NCI-H69 (cell line): Measurements from ENCODE around the gene GPR37L1.
"Not testable (repeated sequence)": the region's sequence is repeated elsewhere in the genome, so short reads cannot be mapped to it uniquely, and the experiment has no call there.

Source experiments
- DNase-seq: peaks from one replicate; lab custom pipeline; 2025; lab: John Stamatoyannopoulos, UW

The GPR37L1 gene

DNA sequence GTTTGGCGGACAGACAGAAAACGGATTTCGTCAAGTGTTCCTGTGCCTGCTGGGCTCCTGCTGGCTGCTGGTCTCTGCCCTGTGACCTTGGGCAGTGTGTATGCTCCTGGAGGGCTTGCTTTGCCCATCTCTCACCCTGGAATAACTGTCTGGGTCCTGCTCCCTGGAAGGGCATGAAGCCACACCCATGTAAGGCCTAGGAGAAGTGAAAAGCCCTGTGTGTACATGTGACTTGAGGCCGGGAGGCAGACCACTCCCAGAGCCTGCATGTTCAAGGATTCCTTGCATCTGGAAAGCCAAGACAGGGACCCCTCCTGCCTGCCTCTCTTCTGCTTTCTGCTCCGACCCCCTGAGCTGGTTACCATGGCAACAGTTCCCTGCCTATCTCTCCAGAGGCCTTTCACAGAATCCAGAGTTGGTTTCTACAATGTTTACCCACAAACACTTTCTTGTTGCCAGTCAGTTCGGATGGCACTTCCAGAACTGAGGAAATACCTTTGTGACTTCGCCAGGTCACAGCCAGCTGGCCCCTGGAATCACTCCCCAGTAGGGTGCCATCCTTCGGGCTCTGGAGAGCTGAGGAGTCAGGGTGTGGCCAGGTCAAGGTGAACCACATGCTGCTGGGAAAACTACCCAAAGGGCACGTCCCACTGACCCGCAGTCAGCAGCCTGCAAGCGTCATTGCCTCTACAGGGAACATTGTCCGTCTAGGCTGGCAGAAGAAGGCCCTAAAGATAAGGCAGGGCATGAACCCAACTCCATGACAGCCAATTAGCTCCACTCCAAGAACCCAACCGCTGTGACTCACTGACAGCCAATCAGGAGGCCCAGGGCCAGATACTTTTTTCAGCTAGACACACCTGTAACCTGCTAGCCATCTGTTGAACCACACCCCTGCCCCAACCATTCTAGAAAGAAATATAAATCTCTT is 14.7 kb upstream of the GPR37L1 start:
- DNase-seq = peak; percentile 96

DNA sequence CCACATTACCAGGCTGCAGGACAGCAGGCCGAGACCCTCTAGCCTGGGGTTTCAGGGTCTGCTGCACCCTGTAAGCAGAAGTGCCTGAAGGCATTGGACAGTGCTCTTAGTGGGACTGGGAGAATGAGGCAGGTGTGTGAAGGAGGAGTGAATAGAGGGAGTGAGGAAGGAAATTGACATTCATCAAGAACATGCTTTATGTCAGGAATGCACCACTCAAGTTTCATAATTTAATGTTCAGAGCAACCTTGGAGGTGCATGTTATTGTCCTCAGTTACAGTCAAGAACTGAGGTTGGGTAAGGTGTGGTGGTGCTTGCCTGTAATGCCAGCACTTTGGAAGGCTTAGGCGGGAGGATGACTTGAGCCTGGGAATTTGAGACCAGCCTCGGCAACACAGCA is 11.7 kb upstream of the GPR37L1 start:
- peak; percentile 47 for DNase-seq

DNA sequence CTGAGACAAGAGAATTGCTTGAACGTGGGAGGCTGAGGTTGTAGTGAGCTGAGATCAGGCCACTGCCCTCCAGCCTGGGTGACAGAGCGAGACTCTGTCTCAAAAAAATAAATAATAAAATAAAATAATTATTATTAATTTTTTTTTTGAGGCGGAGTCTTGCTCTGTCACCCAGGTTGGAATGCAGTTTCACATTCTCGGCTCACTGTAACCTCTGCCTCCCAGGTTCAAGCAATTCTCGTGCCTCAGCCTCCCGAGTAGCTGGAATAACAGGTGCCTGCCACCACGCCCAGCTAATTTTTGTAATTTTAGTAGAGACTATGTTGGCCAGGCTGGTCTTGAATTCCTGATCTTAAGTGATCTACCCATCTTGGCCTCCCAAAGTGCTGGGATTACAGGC is 11.1 kb upstream of the GPR37L1 start:
- not testable (repeated sequence) for DNase-seq

DNA sequence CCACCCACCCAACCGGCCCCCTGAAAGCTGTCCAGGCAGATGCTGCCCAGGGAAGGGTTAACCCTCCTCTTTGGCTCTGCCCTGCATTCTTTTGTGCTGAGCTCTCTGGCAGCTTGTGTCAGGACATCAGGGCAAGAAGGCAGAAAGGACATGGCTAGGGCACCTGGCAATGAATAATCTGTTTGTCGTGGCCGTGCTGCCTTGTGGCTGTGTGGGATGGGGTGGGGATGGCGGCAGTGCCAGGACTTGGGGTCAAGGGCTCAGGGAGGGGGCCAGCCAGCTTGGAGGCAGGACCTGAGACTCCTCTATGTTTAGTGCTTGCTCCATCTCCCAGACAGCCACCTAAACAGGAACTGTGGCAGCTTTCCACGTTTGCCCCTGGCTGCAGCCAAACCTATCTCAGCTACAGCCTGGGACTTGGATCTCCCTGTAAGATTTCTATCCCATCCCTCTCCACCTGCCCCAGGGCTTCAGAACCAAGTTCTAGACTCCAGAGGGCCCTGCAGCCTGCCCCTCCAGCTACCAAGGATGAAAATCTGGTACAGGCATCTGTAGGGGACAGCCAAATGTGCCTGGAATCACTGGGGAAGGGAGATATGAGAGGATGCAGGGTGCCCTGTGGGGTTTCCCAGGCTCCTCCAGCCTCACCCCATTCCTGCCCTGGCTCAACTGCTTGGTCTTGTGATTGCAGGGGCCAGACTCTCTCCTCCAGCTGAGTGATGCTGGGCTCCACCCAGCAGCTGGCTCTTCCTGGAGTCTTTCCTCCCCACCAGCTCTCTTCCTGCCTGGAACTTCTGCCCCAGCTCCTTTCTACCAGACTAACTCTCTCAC is 9.6 kb upstream of the GPR37L1 start:
- peak; percentile 84 for DNase-seq

DNA sequence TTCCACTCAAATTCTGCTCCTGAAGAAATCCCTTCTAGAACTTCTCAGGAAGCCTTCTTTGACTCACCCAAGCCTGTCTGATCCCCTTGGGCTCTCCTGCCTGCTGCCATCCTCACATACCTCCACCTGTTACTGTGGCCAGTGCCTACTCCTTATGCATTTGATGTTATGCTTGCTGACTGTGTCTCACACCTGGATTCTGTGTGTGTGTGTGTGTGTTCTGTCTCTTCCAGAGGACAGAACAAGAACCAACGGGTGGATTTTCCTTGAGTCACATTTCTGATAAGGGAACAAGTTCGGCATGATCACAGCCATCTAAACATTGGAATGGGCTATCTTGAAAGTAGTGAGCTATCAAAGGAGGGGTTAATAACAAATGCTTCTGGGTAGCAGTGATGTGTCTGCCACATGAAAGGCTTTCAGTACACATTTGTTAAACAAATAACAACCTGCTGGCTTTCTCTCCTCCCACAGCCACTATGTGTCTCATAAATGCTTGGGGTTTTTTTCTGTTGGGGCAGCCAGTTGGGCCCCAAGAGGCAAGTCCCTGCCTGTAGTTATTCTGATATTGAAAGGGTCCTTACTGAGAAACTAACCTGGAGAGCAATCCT is 8.9 kb upstream of the GPR37L1 start:
- peak; percentile 89 for DNase-seq

DNA sequence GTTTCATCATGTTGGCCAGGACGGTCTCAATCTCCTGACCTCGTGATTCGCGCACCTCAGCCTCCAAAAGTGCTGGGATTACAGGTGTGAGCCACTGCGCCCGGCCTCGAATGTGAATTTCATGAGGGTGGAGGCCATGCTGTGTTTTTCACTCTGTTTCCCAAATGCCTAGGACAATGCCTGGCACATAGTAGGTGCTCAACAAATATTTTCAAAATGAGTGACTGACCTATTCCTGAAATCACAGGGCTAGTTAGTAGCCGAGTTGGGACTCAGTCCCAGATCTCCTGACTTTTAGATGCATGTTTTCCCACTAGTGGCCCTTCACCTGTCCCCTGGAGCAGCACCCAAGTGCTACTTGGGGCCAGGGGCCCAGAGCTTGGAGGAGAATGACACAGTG is 6.4 kb upstream of the GPR37L1 start:
- no peak for DNase-seq

DNA sequence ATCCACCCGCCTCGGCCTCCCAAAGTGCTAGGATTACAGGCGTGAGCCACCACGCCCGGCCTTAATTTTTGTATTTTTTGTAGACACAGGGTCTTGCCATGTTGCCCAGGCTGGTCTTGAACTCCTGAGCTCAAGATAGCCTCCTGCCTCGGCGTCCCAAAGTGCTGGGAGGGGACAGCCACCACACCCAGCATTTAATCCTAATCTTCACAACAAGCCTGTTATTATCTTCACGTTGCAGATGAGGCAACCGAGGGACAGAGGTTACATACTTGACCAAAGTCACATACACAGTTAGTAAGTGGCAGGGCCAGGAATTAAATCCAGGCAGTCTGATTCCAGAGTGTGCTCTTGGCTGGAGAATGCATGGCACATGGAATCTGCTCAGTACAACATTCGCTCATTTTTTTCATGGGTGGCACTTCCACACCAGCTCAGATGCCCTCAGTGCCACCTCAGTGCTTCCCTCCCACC is 4.8 kb upstream of the GPR37L1 start:
- DNase-seq = peak; percentile 38

- DNase-seq = no peak
These were observed 1.7 kb upstream of the GPR37L1 start for GRCh38 chr1:202121006-202121405.

DNA sequence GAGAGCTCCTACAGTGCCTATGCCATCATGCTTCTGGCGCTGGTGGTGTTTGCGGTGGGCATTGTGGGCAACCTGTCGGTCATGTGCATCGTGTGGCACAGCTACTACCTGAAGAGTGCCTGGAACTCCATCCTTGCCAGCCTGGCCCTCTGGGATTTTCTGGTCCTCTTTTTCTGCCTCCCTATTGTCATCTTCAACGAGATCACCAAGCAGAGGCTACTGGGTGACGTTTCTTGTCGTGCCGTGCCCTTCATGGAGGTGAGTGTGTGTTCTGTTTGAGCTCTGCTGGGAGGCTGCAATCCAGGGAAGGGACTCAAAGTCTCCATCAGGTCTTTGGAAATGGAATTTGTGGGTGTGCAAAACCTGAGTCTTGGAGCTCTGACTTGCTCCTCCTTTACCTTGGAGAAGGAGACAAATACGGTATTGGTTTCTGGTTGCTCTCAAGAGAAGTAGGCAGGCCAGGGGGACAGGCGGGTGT is 658 bp downstream of the GPR37L1 start:
- no peak for DNase-seq

DNA sequence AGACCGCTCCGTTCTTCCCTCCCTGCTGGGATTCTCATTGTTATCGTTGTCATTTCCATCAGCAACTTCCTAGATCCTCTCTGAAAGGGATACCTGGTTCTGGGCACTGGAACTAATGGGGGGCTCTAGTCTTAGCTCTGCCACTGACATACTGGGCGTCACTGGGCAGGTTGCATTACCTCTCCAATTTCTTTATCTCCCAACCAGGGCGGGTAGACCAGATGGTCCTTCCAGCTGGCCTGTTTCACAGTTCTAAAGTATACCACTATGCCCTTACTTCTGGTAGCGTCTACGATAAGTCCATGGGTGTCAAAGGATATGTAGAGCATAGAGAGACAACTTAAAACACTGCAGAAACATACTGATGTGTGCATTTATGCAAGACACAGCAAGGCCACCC is 1.4 kb downstream of the GPR37L1 start:
- DNase-seq = no peak

DNA sequence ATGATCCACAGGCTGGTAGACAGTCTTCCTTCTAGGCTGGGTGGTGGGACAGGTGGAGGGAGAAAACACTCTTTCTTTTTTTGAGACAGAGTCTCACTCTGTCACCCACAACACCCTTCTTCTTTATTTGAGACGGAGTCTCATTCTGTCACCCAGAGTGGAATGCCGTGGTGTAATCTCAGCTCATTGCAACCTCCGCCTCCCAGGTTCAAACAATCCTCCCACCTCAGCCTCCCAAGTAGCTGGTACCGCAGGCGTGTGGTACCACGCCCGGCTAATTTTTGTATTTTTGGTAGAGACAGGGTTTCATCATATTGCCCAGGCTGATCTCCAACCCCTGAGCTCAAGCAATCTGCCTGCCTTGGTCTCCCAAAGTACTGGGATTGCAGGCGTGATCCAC is 2.9 kb downstream of the GPR37L1 start:
- DNase-seq = no peak

GRCh38 chr1:202126426-202126825 is 3.7 kb downstream of the GPR37L1 start:
- no peak for DNase-seq

GRCh38 chr1:202127061-202127460 is 4.3 kb downstream of the GPR37L1 start:
- no peak for DNase-seq

DNA sequence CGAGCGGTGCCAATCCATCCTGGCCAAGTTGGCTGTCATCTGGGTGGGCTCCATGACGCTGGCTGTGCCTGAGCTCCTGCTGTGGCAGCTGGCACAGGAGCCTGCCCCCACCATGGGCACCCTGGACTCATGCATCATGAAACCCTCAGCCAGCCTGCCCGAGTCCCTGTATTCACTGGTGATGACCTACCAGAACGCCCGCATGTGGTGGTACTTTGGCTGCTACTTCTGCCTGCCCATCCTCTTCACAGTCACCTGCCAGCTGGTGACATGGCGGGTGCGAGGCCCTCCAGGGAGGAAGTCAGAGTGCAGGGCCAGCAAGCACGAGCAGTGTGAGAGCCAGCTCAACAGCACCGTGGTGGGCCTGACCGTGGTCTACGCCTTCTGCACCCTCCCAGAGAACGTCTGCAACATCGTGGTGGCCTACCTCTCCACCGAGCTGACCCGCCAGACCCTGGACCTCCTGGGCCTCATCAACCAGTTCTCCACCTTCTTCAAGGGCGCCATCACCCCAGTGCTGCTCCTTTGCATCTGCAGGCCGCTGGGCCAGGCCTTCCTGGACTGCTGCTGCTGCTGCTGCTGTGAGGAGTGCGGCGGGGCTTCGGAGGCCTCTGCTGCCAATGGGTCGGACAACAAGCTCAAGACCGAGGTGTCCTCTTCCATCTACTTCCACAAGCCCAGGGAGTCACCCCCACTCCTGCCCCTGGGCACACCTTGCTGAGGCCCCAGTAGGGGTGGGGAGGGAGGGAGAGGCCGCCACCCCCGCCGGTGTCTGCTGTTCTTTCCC is 5.3 kb downstream of the GPR37L1 start:
- no peak for DNase-seq

- DNase-seq = no peak
These were observed 7.0 kb downstream of the GPR37L1 start for GRCh38 chr1:202129453-202130296.

DNA sequence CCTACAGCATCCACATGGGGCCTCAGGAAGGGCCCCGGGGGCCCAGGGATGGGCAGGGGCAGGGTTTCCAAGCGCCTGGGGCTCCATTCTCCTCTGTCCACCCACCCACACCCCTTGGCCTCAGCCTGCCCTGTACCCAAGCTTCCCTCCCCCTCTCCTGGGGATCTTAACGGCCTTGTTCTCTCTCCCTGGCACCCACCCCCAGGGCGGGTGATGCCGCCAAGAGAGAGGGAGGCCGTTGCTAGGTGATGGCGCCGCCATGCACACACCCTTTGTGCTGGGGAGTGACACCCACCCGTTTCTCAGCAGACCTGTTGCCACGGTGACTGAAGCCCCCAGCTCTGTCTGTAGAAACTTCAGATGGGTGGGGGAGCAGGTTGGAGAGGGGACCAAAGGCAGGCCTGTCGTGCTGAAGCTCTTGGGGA is 7.6 kb downstream of the GPR37L1 start:
- peak; percentile 66 for DNase-seq

DNA sequence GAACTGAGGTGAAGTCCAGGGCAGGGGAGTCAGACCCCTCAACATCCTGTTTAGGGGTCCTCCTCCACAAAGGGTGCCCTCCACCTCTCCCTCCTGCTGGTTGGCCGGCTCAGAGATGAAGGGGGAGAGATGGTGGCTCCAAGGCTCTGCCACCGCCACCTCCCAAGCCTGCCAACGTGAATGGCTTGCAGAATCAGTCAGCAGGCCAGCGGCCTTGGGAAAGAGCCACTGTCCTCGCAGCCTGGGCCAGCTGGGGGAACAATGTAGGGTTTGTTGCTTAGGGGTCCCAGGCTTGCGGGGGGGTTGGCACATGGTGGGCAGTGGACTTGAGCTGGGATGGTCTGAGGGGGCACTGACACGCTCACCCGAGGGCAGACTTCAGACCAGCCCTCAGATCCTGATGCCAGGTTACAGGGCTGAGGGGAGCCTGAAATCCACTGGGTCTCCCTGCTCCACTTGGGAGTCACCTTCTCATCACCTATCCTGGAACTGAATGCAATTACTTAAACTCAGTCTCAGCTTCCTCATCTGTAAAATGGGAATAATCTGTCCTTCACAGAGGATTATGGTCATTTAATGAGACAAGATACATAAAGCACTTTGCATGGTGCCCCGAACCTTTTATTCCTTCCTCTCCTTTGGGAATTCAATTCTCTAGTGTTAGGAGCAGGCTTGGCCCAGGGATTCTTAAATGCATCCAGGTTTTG is 8.3 kb downstream of the GPR37L1 start:
- no peak for DNase-seq

DNA sequence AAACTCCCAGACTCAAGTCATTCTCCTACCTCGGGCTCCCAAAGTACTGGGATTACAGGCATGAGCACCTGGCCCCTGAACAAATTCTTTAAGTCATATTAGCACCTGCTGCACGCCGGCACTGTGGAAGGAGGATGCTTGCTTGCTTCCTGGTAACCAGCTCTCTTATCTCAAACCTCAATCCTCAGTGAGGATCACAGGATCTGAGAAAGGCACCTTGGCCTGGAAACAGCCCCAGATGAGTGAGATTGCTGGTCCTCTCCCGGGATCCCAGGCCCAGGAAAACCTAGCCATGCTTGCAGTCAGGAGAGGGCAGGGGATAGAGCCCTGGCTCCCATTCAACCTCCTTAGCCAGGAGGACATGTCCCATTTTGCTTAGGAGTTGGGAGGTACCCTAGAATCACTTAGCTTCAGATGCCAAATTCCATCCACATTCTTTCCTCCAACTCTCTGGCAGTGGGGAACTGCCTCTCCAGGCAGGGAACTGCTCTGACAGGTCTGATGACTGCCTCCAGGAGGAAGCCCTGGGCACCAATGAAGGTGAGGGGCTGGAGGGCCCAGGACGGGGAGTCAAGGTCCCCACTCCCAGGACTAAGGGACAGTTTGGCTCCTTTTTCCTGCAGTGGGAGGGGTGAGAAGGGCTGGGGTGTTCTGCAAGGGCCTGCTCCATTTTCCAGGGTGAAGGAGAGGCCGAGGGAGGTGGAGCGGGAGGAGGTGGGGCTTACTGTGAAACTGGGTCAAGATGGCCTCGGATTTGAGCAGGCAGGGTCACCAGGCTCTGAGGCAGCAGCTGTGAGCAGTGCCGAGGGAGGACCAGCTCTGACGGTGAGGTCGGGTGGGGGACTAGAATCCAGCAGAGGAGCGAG is 9.5 kb downstream of the GPR37L1 start:
- no peak for DNase-seq

GRCh38 chr1:202133001-202133400 is 10.3 kb downstream of the GPR37L1 start:
- DNase-seq = no peak
